GM21529 (cell line): ENCODE results near the gene HRG.

Experiments
- ATAC-seq: cut with Tn5 transposase; IDR thresholded peaks from one replicate; pipeline ENCODE4 v1.9.1; 2021; ENCODE audit not compliant: unreplicated experiment

HRG gene

GRCh38 chr3:186637686-186638085 lies 28.1 kb upstream of the HRG start:
- no peak for ATAC-seq

- ATAC-seq: no peak
Observed at GRCh38 chr3:186638259-186638658, 27.6 kb upstream of the HRG start.

DNA sequence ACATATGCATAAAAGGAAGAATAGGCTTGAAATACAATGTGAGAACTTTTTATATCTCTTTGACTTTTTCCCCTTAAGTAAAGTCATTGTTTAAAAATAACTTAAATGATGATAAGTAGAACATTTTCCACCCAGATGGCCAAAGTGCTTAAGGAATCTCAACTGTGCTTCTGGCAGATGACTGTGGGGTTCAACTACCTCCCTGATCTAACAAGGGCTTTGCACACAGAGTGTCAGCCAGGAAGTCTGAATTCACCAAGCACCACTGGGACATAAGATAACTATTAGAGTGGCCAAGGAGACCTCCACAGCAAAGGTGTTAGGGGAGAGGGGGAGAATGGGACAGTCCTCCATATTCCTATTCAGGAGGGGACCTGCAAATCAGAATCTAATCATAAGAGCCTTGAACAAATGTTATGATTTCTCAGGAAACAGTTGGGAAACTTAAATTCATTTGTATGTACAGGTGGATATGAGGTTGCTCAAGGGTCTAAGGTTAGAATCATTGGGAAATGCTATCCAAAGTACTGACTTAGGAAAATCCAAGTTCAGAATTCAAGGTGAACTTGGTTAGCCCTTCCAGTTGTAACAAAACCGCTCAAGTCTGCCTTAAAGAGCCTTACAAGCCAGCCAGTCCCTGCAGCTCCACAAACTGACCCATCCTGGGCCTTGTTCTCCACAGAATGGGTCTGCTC lies 25.9 kb upstream of the HRG start, which contains the start of gene FETUB:
TSS of gene FETUB (plus strand) at position 622 of the 695 bp plus-strand sequence. CDS start at position 684, 62 bp downstream.
- no peak for ATAC-seq

GRCh38 chr3:186640473-186640818 lies 25.4 kb upstream of the HRG start:
- ATAC-seq: no peak

DNA sequence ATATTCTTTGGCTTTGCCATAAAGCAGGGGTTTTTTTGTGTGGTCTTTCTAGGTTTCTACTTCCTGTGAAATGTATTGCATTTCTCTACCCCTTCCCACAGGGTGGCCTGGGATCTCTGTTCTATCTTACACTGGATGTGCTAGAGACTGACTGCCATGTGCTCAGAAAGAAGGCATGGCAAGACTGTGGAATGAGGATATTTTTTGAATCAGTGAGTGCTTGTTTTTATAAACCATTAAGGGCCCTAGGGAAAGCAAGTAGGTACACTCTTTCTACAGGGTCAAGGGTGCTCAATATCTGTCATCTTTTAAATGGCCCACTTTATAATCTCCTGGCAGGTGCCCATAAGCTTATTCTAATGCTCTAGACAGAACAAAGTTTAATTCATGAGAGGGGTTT lies 24.9 kb upstream of the HRG start:
- no peak for ATAC-seq

GRCh38 chr3:186642014-186642413 lies 23.8 kb upstream of the HRG start:
- no peak for ATAC-seq

GRCh38 chr3:186643493-186643892 lies 22.3 kb upstream of the HRG start:
- ATAC-seq: no peak

- ATAC-seq: no peak
Observed at GRCh38 chr3:186644683-186645082, 21.1 kb upstream of the HRG start.

GRCh38 chr3:186646106-186646505 lies 19.7 kb upstream of the HRG start:
- ATAC-seq: no peak

DNA sequence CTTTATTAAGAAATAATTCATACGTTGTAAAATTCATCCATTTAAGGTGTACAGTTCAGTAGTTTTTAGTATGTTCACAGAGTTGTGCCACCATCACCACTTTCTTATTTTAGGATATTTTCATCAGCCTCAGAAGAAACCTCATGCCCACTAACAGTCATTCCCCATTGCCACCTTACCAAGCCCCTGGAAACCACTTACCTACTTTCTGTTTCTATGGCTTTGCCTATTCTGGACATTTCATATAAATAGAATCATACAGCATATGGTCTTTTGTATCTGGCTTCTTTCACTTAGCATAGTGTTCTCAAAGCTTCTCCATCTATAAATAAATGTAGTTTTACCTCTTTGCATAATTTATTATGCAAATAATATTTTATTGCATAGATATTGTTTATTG lies 19.0 kb upstream of the HRG start:
- ATAC-seq: no peak

DNA sequence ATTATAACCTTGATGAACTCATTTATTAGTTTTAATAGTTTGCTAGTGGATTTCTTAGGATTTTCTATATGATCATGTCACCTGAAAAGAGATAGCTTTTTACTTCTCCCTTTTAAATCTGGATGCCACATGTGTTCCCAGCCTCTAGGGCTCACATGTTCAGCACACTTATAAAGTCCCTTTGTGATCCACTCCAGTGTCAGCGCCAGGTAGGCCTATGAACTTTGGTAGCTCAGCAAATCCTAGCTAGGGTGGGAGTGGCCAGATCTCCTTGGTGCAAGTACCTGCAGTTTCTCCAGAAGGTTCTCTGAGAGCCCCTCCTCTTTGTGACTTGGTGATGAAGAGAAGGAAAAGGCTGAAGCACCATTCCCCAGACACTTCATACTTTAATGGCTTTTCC lies 17.0 kb upstream of the HRG start:
- ATAC-seq: no peak

DNA sequence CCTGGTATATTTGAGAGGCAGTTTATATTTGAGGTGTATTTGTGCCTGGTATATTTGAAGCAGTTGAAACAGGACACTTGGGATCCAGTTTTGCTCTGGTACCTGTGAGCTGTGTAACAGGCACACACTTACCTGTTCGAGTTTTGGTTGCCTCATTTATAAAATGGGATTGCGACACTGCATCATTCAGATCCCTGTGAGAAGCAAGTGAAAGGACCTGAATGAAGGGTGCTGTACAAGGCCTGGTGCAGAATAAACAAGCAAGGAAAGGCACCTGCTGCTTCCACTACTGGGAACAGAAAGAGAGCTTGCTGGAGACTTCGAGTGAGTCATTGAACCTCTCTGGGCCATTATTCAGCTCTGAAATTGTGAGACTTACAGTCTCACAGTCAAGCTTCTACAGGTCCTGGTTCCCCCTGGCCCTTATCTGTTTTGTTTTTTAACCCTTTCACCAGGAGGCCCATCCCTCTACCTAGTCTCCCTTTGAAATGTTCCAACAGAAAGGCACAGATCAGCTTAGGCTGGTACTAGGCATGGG lies 14.1 kb upstream of the HRG start:
- ATAC-seq: no peak

GRCh38 chr3:186653080-186653707 lies 12.6 kb upstream of the HRG start:
- peak; percentile 96 for ATAC-seq

GRCh38 chr3:186653984-186654383 lies 11.8 kb upstream of the HRG start:
- no peak for ATAC-seq

DNA sequence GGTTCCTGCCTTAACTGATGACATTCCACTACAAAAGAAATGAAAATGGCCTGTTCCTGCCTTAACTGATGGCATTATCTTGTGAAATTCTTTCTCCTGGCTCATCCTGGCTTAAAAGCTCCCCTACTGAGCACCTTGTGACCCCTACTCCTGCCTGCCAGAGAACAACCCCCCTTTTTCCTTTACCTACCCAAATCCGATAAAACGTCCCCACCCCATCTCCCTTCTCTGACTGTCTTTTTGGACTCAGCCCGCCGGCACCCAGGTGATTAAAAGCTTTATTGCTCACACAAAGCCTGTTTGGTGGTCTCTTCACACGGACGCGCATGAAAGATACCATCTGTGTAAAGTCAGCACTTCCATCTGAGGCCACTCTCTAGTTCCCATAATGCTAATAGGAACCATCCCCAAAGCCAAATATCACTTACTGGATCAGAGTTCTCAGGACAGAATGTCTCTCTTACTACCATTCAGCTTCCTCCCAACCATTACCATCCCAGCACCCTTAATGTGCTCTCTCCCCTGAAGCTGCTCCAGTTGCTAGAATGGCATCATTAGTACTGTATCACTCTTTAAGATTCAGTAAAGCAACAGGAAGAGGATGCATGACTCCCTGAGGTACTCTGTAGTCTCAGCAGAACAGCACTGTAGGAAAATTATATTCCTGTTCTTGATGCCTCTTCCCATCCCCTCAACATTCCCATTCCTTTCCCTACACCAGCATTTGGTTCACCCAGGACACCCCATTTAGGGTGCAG lies 2.3 kb upstream of the HRG start:
- ATAC-seq: no peak

- ATAC-seq: no peak
Observed at GRCh38 chr3:186664119-186664495, 1.7 kb upstream of the HRG start.

- ATAC-seq: no peak
Observed at GRCh38 chr3:186664506-186664905, 1.3 kb upstream of the HRG start.

GRCh38 chr3:186668426-186668825 lies 2.6 kb downstream of the HRG start:
- no peak for ATAC-seq

GRCh38 chr3:186669378-186670084 lies 3.7 kb downstream of the HRG start:
- no peak for ATAC-seq

DNA sequence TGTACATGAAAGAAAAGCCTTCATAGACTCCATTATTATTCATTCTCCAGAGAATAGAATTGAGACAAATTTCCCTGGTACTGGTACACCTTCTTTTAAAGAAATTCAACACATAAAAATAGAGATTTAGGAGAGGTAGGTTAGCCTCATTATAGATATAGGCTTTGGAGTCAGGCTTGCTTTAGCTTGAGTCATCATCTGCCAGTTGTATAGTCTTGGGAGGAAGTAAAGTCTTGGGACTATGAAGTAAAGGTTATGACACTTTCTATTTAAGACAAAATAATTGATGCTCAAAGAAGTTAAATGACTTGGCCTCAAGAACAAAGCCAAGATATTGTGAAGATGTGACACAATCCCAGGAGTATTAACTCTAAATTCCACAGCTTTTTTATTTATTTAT lies 4.3 kb downstream of the HRG start:
- ATAC-seq: no peak

GRCh38 chr3:186671051-186671450 lies 5.2 kb downstream of the HRG start:
- no peak for ATAC-seq
